C4-2B (cell line): ENCODE measurements around the gene PSD4.

Experiments
- H3K27ac ChIP-seq: fragments of 450-650 bp; 2 replicates; pipeline ENCODE4 v1.5.1; 2017
- CTCF ChIP-seq: fragments of 450-650 bp; conservative IDR thresholded peaks from 2 replicates; pipeline ENCODE4 v1.5.1; 2017; ENCODE audit warnings: mild to moderate bottlenecking
- ZFX ChIP-seq: fragments of 450-650 bp; IDR thresholded peaks from 2 replicates; pipeline ENCODE4 v1.6.1; 2017

The PSD4 gene

GRCh38 chr2:113178891-113179290, 5.1 kb downstream of the PSD4 start:
- TF ChIP-seq CTCF (no peak), ZFX (no peak)
- no peak overlapping the region for H3K27ac ChIP-seq

- TF ChIP-seq CTCF: no peak
- TF ChIP-seq ZFX: no peak
- H3K27ac ChIP-seq: no peak overlapping the region
These were observed 5.8 kb downstream of the PSD4 start for GRCh38 chr2:113179446-113180045.

GRCh38 chr2:113180131-113180946, 6.6 kb downstream of the PSD4 start:
- TF ChIP-seq CTCF: no peak
- TF ChIP-seq ZFX: no peak
- no peak overlapping the region for H3K27ac ChIP-seq

- H3K27ac ChIP-seq: no peak overlapping the region
These were observed 7.7 kb downstream of the PSD4 start for GRCh38 chr2:113181258-113182051.

GRCh38 chr2:113182471-113183260, 8.9 kb downstream of the PSD4 start:
- no peak overlapping the region for H3K27ac ChIP-seq
- TF ChIP-seq ZFX (no peak), CTCF (no peak)

More at GRCh38 chr2:113181258-113182051, 7.7 kb downstream of the PSD4 start:
- TF ChIP-seq ZFX (no peak), CTCF (no peak)

GRCh38 chr2:113183264-113183663, 9.5 kb downstream of the PSD4 start:
- H3K27ac ChIP-seq: no peak overlapping the region
- TF ChIP-seq CTCF (no peak), ZFX (no peak)
